ENCODE data around the gene PHF20. TPM values are rescaled to one million over a fixed set of nuclear protein-coding genes. Genes with fewer than 3 reads are reported as not detected.

PHF20 gene
- total RNA-seq, 2 donors from 2014 or later, result 17.6 to 25.1 TPM

- DNase-seq (peak; percentile 59 to 71 (median 66)), ATAC-seq (peak; percentile 87)
- intact Hi-C loops (cut with DNase I), result no loop called here
- no peak for TF ChIP-seq POLR2A (IDR thresholded peaks at IDR 0.05)
- TF ChIP-seq CTCF (IDR thresholded peaks at IDR 0.05), result peak; percentile 44 to 75 (median 68)
- H3K4me3 ChIP-seq, result no peak overlapping the region
- H3K27ac ChIP-seq, result peak overlapping the region in 1 of 4 donors; percentile 10
- 40 to 55% methylated on average over 9 to 10 of the region's 10 CpGs for WGBS, 2 donors
- H3K4me1 ChIP-seq, result no peaks in the 10 kb centered on the region
- H3K27me3 ChIP-seq, result no peaks in the 10 kb centered on the region
- no peaks in the 10 kb centered on the region for H3K9me3 ChIP-seq
- H3K36me3 ChIP-seq (replicated peaks in 1 of 2; ENCODE audit: insufficient read depth in 1 of 2, low read depth in 2 of 2), result no peaks in the 10 kb centered on the region
Measured at GRCh38 chr20:35883778-35884540, 112.1 kb downstream of the PHF20 start.

- ATAC-seq (no peak), DNase-seq (no peak)
- intact Hi-C loops (cut with DNase I), result no loop called here
- Histone ChIP-seq H3K9me3 (no peaks in the 10 kb centered on the region), H3K36me3 (replicated peaks in 1 of 2; ENCODE audit: insufficient read depth in 1 of 2, low read depth in 2 of 2) (no peaks in the 10 kb centered on the region), H3K27ac (no peak overlapping the region), H3K27me3 (no peaks in the 10 kb centered on the region), H3K4me3 (no peak overlapping the region), H3K4me1 (no peaks in the 10 kb centered on the region)
- no peak for TF ChIP-seq CTCF (IDR thresholded peaks at IDR 0.05)
- TF ChIP-seq POLR2A (IDR thresholded peaks at IDR 0.05), result no peak
- WGBS, 2 donors, result 19 to 30% methylated on average over 1 of the region's 1 CpG
Measured at GRCh38 chr20:35884541-35884865, 112.7 kb downstream of the PHF20 start.

- TF ChIP-seq POLR2A (IDR thresholded peaks at IDR 0.05) (no peak), CTCF (IDR thresholded peaks at IDR 0.05) (no peak)
- no peak for ATAC-seq
- no peak overlapping the region for H3K4me3 ChIP-seq
- H3K4me1 ChIP-seq, result no peaks in the 10 kb centered on the region
- intact Hi-C loops (cut with DNase I), result no loop called here
- H3K27me3 ChIP-seq, result no peaks in the 10 kb centered on the region
- no peaks in the 10 kb centered on the region for H3K9me3 ChIP-seq
- no peak overlapping the region for H3K27ac ChIP-seq
- WGBS, 2 donors, result 24 to 57% methylated on average over 1 of the region's 1 CpG
- no peak for DNase-seq
- H3K36me3 ChIP-seq (replicated peaks in 1 of 2; ENCODE audit: insufficient read depth in 1 of 2, low read depth in 2 of 2), result no peaks in the 10 kb centered on the region
Measured at GRCh38 chr20:35885212-35885611, 113.4 kb downstream of the PHF20 start.

GRCh38 chr20:35886537-35886936 lies 114.7 kb downstream of the PHF20 start:
- Histone ChIP-seq H3K4me1 (no peaks in the 10 kb centered on the region), H3K9me3 (no peaks in the 10 kb centered on the region), H3K4me3 (no peak overlapping the region), H3K36me3 (replicated peaks in 1 of 2; ENCODE audit: insufficient read depth in 1 of 2, low read depth in 2 of 2) (no peaks in the 10 kb centered on the region), H3K27ac (no peak overlapping the region), H3K27me3 (no peaks in the 10 kb centered on the region)
- DNase-seq (no peak), ATAC-seq (no peak)
- intact Hi-C loops (cut with DNase I), result no loop called here
- WGBS, 2 donors, result 95 to 96% methylated on average over 3 of the region's 3 CpGs
- TF ChIP-seq CTCF (IDR thresholded peaks at IDR 0.05) (no peak), POLR2A (IDR thresholded peaks at IDR 0.05) (no peak)
